ENCODE results near the gene TOX2.
"Not testable (repeated sequence)": the region's sequence is repeated elsewhere in the genome, so short reads cannot be mapped to it uniquely, and the experiment has no call there.

Gene TOX2

DNA sequence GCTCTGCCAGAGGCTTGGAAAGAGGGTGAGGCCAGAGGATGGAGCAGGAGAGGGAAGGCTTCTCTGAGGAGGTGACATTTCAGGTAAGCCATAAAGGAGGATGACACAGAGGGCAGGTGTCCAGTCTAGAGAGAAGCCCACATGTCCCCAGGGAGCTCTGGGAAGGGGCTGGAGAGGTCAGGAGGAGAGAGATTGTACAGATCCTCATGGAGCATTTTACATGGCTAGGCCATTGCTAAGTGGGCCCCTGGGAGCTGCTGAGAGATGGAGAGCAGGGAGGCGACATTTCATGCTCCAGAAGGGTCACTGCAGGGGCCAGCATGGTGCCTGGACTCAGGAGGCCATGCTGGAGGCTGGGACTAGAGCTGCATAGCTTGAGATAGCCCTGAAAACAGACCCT lies 124.5 kb downstream of the TOX2 start:
- no peak for DNase-seq

DNA sequence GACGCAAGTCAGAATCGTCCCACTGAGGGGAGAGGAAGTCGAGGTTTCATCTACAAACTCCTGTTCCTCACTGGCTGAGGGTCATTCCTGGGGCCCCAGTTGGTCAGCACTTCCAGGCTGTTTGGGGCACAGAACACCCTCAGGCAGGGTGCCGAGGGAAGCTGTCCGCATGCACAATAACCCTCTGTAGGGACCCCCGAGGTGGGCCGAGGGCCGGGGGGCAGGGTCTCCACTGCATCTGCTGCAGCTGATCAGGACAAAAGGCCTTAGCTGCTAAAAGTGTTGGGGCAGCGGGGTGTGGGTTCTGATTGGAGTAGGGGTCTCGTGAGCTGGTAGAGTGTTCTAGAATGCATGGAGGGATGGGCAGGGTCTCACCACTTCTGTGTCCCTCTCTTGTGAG lies 125.1 kb downstream of the TOX2 start:
- no peak for DNase-seq

DNA sequence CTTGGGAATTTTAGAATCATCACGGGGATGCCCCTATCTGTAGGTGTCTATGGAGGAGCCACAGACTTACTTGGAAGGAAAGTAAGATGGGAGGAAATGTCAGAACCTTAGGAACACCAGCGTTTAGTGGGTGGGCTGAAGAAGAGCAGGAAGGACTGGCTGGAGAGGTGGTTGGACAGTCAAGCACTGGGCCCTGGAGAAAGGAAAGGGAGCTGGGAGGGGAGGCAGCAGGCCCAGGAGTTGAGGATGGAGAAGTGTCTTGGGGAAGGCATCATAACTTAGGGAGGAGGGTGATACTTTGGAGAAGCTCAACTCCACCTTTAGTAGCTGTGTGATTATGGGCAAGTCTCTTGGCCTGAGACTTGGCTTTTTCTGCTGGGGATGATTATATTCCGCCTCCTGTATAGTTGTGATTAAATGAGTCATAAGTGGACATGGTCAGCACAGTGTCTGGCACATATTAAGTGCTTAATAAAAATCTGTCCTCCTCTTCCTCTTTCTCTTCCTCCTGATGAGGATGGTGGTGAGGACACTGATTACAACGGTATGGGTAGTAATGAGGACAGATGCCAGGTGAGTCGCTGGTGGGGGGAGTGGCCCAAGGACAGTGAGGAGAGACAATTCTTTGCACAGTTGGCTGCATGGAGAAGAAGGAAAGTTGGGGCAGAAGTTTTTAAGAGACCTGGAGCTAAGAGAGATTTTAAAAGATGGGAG lies 125.7 kb downstream of the TOX2 start:
- DNase-seq = no peak

- no peak for DNase-seq
These were observed 126.3 kb downstream of the TOX2 start for GRCh38 chr20:44041001-44041400.

DNA sequence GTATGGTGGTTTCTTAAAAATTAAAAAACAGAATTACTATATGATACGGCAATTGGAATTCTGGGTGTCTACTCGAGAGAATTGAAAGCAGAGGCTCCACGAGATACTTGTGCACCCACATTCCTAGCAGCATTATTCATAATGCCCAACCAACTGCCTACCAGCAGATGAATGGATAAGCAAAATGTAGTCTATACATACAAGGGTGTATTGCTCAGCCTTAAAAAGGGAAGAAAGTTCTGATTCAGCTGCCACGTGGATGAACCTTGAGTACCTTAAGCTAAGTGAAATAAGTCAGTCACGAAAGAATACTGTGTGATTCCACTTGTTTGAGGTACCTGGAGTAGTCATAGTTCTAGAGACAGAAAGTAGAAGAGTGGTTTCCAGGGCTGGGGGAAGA lies 130.1 kb downstream of the TOX2 start:
- DNase-seq = not testable (repeated sequence)

DNA sequence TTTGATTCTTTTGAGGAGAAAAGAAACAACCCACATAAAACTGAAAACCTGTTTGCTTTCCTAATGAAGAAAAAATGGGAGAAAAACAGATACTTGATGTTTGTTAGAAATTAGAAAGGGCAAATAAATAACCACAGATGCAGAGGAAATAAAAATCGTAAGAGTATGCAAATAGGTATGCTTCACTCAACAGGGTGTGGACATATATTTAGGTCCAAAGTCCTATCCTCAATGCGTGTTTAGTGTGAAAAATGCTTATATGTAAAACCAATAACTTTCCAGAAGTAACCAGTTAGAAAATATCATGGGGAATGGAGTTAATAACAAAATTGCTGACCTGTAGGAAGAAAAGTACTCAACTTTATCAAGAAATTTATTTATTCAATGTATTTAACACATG lies 135.7 kb downstream of the TOX2 start:
- no peak for DNase-seq

- no peak for DNase-seq
These were observed 136.4 kb downstream of the TOX2 start for GRCh38 chr20:44050925-44051660.

- DNase-seq = no peak
These were observed 137.0 kb downstream of the TOX2 start for GRCh38 chr20:44051661-44052000.

DNA sequence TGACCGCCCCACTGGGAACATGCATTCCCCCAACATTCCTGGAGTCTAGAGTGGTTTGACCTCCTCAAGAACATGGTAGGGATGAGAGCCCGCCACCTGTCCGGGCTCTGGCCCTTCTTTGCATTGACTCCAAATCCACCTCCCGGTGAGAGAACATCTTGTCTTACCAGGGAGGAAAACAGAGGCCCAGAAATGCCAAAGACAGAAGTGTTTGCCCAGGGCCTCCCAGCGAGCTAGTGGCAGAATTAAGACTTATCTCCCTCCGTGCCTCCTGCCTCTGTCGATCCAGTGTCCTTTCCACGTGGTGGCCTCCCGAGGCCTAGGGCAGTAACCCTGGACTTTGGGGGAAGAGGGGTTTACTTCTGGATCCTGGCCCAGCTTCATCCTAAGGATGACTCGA lies 137.5 kb downstream of the TOX2 start:
- DNase-seq = no peak

GRCh38 chr20:44053046-44053445 lies 138.4 kb downstream of the TOX2 start:
- DNase-seq = no peak

DNA sequence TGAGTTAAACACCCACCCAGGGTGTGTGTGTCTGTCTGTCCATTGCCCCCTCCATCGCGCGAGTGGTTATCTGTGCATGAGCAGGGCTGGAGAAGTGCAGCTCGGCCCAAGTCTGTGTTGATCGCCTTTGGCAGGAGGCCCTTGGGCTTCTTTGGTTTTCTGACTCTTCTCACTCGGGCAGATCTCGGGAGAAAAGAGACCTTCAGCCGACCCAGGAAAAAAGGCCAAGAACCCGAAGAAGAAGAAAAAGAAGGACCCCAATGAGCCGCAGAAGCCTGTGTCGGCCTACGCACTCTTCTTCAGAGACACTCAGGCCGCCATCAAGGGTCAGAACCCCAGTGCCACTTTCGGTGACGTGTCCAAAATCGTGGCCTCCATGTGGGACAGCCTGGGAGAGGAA lies 139.5 kb downstream of the TOX2 start:
- DNase-seq = no peak

- DNase-seq = no peak
These were observed 140.2 kb downstream of the TOX2 start for GRCh38 chr20:44054849-44055248.

DNA sequence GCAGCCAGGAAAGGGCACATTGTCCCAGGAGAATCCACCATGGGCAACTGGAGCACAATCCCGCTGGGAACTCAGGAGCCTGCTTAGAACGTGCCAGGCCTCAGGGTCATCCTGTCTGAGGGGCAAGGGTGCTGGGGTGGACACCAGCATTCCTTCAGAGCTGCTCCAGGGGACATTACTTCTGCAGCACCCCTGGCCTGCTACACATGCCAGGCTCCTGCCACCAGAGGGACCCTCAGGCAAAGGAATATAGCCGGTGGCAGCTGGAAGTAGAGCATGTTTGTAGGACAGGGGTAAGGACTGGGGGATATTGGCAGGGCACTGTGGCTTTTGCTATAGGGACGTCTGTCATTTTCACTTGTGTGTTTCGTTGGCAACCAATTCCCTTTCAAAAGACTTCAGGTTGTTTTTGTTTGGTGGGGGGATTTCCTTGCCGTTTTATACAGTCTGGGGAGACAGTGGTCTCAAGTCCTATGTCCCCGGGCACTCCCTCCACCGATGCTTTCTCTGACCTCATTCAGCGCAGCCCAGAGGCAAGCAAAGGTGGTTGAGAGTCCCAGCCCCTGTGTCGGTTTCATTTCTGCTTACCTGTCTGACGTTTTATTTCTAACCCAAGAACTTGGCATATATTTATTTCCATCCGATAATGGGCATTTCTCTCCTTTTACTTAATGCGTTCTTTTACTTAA lies 141.5 kb downstream of the TOX2 start:
- no peak for DNase-seq

GRCh38 chr20:44057698-44058675 lies 143.3 kb downstream of the TOX2 start:
- DNase-seq = no peak

DNA sequence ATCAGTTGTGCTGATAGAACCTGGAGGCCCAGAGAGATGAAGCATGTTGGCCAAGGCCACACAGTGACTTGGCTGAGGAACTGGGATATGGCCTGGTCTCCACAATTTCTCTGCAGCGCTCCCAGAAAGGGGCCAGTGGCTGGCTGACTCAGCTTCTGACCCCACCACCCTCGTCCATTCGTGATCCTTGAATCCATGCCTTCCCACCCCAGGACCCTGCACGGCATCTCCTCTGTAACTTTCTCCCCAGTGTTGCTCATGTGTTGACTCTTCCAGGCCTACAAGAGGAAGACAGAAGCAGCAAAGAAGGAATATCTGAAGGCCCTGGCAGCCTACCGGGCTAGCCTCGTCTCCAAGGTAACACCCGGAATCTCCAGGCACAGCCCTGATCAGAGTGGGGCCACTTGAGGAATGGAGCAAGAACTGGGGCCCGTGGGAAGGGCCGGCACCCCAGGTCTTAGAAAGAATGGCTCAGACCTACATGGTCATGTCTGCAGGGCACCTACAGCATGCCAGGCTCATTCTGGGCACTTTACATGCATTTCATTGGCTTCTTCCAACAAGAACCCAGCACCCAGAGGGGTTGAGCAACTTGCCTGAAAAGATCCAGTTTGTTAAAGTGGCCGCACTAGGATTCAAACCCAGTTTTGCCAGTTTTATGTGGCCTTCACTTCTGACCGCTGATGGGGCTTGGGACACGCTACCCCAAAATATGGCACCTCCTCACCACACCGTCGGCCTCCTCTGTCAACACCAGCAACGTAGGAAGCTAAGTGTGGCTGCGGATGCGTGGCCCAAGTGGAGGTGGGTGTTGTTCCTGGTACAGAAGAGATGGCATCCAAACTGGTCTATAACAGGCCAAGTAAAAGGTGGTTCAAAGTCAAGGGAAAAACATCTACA lies 150.1 kb downstream of the TOX2 start:
- DNase-seq = no peak

GRCh38 chr20:44065401-44066340 lies 151.0 kb downstream of the TOX2 start:
- no peak for DNase-seq

DNA sequence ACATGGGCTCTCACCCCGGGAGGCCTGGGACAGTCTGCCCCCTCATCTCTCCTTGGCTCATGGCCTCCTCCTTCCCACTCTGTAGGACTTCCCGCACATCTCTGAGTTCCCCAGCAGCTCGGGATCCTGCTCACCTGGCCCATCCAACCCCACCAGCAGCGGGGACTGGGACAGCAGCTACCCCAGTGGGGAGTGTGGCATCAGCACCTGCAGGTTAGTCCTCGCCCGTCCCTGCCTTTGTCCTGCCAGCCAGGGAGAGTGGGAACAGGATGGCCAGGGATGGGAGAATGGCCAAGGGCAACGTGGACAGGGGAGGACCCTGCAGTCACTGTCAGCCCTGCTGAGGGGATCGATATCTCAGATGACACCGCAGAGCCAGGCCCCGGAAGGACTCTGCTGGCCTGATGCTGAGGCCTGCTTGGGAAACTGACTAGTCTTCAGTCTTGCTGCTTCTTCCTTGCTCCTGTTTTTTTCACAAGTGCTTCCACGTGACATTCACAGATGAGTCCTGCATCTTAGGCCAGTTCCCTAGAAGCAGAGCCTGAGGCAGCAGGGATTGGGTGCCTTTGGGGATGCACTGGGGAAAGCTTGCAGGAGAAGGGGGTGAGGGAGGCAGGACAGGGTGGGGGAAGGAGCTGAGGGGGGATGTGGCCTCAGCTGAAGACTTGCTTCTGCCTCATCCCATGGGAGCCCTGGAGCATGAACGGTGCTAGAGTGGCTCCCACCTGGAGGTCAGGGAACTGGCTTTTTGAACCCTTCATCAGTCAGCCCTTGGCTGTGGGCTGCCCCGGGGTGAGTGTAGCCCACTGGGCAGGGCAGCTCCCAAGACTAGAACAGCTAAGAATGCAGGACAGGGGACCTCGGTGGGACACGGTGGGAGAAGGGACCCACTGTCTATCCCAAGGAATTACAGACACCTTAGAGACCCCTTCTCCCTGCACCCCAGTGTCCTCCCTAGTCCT lies 152.3 kb downstream of the TOX2 start:
- no peak for DNase-seq

DNA sequence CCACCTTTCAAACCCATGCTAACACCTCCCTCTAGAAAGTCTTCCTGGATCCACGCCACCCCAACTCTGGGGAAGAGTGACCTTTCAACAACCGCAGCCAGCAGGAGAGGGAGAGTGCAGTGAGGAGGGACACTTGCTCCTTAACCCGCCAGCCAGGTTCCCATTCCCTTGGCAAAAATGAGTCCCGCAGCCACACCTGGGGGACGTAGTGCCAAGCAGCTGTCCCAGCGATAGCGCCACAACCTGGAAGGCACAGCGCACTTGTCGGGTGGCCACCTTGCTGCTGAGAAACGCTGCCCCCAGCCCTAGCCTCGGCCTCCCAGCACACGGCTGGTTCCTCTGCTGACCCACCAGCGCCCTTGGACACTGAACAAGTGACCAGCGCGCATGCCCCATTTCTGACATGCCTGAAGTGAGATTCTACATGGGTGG lies 153.0 kb downstream of the TOX2 start:
- no peak for DNase-seq

All from bone marrow (tissue), 2 donors.